Muscle layer of duodenum (tissue), 2 donors: ENCODE results near the gene HOXD13.

Experiments used
- H3K27ac ChIP-seq: one replicate; pipeline ENCODE4 v1.7.0; 2013; ENCODE audit warnings: mild to moderate bottlenecking, low read length
- H3K27me3 ChIP-seq: one replicate; pipeline ENCODE4 v1.7.0; 2013; ENCODE audit warnings: low read depth, mild to moderate bottlenecking, control low read depth, low read length
- H3K36me3 ChIP-seq, 2 donors: one replicate each; pipeline ENCODE4 v1.7.0; 2013; ENCODE audit warnings: low read length in 2 of 2, control low read depth in 1 of 2, mild to moderate bottlenecking in 1 of 2; ENCODE audit not compliant: insufficient read depth in 2 of 2, control insufficient read depth in 1 of 2
- H3K4me1 ChIP-seq, 2 donors: one replicate each; pipeline ENCODE4 v1.7.0; 2013; ENCODE audit warnings: low read length in 2 of 2, mild to moderate bottlenecking in 2 of 2, control low read depth in 1 of 2, moderate library complexity in 1 of 2; ENCODE audit not compliant: insufficient read depth in 2 of 2, control insufficient read depth in 1 of 2
- H3K4me3 ChIP-seq, 2 donors: one replicate each; pipeline ENCODE4 v1.7.0; 2013; ENCODE audit warnings: low read length in 2 of 2, low read depth in 1 of 2, mild to moderate bottlenecking in 1 of 2
- H3K9me3 ChIP-seq, 2 donors: one replicate each; pipeline ENCODE4 v1.7.0; 2013; ENCODE audit warnings: low read length in 2 of 2, control low read depth in 1 of 2, mild to moderate bottlenecking in 1 of 2; ENCODE audit not compliant: control insufficient read depth in 1 of 2
- donor health status: healthy.

HOXD13 gene

DNA sequence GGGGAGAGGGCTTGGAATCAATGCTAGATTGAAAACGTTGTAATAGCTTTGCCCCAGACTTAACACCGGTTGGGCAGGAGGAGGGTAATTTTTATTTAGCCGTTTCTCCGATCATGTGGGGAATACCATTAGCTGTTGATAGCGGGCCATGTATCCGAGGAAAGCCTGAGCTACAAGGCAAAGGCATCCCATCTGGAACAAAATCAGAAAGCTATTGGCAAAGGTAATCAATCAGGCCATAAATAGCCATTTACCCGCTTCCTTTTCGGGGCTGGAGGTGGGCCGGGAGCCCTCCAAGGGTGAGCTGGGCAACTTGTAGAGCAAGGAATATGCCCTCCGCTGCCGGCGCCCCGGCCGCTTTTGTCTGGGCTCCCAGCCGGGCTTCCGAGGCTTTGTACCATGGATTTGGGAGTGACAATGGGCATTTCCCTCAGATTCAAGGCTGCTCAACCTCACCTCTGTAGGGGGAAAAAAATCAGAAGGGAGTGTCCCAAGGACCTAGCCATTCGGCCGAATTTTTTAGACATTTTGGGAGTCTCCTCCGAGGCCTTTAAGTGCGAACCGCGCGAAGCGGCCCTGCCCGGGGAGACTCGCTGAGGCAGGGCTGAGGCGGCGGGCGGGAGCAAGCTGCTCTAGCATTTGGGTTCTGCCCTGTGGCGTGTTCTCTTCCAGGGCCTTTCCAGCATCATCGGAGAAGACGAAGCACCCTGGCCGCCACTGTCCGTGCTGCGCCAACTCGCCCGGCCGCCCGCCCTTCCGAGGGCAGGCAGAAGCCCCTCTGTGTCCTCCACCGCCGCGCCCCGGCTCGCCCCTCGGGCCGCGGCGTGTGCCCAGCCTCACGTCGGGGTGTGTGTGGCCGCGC is 28.9 kb downstream of the HOXD13 start:
- no peak overlapping the region for H3K27ac ChIP-seq
- peaks cover 90% of the 10 kb centered on the region for H3K27me3 ChIP-seq

DNA sequence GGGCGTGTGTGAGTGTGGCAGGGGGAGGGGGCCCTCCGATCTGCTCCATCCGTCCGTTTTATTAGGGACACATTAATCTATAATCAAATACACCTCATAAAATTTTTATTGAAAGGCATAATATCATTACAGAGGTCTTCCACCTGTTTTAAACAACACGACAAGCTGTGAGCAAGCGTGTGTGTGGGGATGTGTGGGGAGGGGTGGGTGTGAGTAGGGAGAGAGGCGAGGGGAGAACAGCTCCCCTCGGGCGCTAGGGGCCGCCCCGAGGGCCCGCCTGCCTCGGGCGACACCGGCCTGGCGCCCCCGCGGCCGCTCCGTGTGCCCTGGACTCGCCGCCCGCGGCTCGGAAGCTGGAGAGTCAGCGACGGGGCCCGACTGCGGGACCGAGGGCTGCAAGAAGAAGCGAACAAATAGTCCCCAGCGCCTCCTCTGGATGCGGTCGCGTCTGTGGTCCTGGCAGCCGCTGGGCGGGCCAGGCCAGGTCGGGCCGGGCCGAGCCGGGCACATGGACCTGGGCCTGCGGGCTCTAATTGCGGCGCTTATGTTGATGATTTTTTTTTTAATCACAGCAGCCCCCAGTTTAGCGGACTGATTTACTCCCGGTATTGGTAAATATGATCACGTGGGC is 29.6 kb downstream of the HOXD13 start:
- no peak overlapping the region for H3K27ac ChIP-seq
- peaks cover 0 to 2% of the 10 kb centered on the region in 2 donors for H3K9me3 ChIP-seq
- peak overlapping the region; percentile 26 to 66 for H3K4me3 ChIP-seq
- no peaks in the 10 kb centered on the region for H3K36me3 ChIP-seq
- peaks cover 0 to 25% of the 10 kb centered on the region in 2 donors for H3K4me1 ChIP-seq
- peaks cover 87% of the 10 kb centered on the region for H3K27me3 ChIP-seq

More for the DNA sequence above, 28.9 kb downstream of the HOXD13 start:
- Histone ChIP-seq H3K4me1 (peaks cover 0 to 27% of the 10 kb centered on the region in 2 donors), H3K4me3 (peak overlapping the region in 1 of 2 donors; percentile 66), H3K9me3 (peaks cover 0 to 2% of the 10 kb centered on the region in 2 donors), H3K36me3 (no peaks in the 10 kb centered on the region)

DNA sequence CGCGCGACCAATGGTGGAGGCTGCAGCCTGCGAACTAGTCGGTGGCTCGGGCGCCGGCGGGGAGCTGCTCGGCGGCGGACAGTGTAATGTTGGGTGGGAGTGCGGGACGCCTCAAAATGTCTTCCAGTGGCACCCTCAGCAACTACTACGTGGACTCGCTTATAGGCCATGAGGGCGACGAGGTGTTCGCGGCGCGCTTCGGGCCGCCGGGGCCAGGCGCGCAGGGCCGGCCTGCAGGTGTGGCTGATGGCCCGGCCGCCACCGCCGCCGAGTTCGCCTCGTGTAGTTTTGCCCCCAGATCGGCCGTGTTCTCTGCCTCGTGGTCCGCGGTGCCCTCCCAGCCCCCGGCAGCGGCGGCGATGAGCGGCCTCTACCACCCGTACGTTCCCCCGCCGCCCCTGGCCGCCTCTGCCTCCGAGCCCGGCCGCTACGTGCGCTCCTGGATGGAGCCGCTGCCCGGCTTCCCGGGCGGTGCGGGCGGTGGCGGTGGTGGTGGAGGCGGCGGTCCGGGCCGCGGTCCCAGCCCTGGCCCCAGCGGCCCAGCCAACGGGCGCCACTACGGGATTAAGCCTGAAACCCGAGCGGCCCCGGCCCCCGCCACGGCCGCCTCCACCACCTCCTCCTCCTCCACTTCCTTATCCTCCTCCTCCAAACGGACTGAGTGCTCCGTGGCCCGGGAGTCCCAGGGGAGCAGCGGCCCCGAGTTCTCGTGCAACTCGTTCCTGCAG is 30.3 kb downstream of the HOXD13 start, which contains the start of gene HOXD9:
Gene HOXD9 (plus strand): TSS at position 37 of the 728 bp plus-strand sequence. CDS start 50 bp downstream, at position 87.
- peaks cover 0 to 2% of the 10 kb centered on the region in 2 donors for H3K9me3 ChIP-seq
- H3K4me1 ChIP-seq = peaks cover 0 to 25% of the 10 kb centered on the region in 2 donors
- peak within 1 kb of the TSS; percentile 26 to 66 for H3K4me3 ChIP-seq
- H3K36me3 ChIP-seq = no peaks in the 10 kb centered on the region
- peaks cover 88% of the 10 kb centered on the region for H3K27me3 ChIP-seq
- H3K27ac ChIP-seq = no peak within 1 kb of the TSS

DNA sequence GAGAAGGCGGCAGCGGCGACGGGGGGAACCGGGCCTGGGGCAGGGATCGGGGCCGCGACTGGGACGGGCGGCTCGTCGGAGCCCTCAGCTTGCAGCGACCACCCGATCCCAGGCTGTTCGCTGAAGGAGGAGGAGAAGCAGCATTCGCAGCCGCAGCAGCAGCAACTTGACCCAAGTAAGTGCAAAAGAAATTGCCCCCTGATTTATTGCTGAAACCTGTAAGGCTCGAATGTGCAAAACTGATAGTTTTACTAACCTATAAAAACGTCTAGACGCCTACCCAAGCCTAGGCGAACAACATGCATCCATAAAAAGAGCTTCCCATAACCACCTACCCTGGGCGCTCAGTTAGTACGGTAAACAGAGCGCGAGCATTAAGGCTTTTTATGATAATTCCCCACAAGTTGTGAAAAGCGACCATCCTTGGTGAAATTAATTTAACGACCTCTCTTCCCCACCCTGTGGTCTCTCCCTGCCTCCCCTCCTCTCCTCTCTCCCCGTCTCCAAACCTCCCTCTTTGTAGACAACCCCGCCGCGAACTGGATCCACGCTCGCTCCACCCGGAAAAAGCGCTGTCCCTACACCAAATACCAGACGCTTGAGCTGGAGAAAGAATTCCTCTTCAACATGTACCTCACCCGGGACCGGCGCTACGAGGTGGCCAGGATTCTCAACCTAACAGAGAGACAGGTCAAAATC is 31.0 kb downstream of the HOXD13 start:
- peaks cover 88% of the 10 kb centered on the region for H3K27me3 ChIP-seq

DNA sequence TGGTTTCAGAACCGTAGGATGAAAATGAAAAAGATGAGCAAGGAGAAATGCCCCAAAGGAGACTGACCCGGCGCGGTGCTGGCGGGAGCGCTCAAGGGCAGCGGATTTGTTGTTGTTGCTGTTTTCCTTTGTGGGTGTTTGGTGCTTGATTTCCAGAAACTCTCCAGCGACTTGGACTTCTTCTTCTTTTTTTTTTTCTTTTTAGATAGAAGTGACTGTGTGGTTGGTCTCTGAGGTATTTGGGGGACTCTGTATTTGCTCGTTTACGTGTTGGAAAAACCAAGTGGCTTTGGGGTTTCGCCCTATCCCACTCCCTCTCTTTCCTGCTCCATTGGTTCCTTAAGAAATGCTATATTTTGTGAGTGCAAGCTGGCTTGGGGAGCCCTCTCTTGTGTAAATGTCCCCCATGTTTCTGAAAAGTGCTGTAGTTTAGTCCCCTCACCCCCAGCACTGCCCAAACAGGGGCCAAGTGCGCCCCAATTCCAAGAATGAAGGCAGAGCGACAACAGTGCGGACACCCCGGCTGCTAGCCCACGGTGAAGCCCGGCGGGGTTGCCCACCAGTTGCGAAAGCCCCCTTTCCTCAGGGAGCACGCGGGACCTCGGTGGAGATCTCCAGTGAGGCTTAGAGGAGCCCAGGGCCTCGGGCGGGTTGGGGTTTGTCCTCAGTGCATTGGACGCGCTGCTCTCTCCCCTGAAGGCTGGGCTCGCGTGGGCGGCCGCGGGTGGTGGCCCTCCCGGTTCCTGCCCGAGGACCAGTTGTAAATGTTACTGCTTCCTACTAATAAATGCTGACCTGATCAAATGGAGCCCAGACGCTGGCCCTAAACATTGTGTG is 31.8 kb downstream of the HOXD13 start:
- H3K4me1 ChIP-seq = peaks cover 0 to 33% of the 10 kb centered on the region in 2 donors
- peaks cover 90% of the 10 kb centered on the region for H3K27me3 ChIP-seq
- no peak overlapping the region for H3K4me3 ChIP-seq
- no peaks in the 10 kb centered on the region for H3K36me3 ChIP-seq
- H3K9me3 ChIP-seq = no peaks in the 10 kb centered on the region
- H3K27ac ChIP-seq = no peak overlapping the region

More for the DNA sequence above, 31.0 kb downstream of the HOXD13 start:
- Histone ChIP-seq H3K4me1 (peaks cover 0 to 25% of the 10 kb centered on the region in 2 donors), H3K9me3 (peaks cover 0 to 2% of the 10 kb centered on the region in 2 donors), H3K36me3 (no peaks in the 10 kb centered on the region), H3K4me3 (peak overlapping the region; percentile 16 to 66), H3K27ac (no peak overlapping the region)

DNA sequence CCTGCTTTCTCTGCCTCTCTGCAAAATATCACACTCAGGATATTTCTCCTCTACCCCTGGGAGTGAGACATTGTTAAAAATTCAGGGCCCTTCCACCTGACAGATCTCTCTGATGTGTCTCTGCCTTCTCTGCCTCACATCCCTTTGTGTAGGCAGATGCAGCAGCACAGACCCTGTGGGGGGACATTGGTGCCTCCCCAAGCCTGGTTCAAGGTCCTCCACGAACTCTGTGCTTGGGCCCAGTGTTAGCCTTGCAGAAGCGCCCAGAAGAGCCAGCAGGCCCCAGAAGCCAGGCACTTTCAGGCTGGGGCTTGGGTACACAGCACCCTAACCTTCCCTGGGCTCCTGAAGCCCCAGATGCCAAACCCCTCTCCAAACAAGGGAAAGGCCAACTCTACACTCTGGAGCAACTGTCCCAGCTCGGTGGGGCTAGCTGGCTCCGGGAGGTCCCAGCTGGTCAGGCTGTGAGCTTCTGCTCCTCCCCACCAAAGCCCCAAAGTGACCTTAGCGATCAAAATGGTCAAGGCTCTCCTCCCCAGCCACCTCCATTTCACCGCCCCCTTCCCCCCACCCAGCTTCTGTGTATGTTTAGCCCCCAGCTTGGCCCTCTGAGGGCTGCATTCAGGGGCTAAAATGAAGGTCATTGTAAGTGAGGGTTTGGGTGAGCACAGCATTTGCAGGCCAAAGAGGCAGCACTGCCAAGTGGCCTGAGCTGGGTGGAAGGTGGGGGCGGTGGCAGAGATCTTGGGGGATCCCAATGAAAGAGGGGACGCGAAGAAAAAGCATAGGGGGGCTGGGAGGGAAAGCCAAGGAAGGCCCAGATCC is 32.6 kb downstream of the HOXD13 start:
- Histone ChIP-seq H3K36me3 (no peaks in the 10 kb centered on the region), H3K27ac (no peak overlapping the region), H3K4me3 (no peak overlapping the region), H3K4me1 (peaks cover 0 to 35% of the 10 kb centered on the region in 2 donors), H3K9me3 (no peaks in the 10 kb centered on the region), H3K27me3 (peaks cover 83% of the 10 kb centered on the region)

DNA sequence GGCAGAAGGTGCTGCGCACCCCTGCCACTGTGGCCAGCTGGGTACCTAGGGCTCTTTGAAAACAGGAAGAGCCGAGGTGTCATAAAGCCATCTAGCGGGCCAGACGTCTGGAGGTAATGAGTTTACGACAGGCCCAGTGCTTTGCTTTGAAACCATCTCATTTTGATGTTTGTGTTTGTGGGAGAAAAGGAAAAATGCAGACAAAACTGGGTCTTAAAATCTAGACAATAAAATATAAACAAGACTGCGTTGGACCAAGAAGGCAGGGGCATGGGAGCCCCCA is 33.2 kb downstream of the HOXD13 start:
- Histone ChIP-seq H3K36me3 (no peaks in the 10 kb centered on the region), H3K27ac (no peak overlapping the region), H3K9me3 (no peaks in the 10 kb centered on the region), H3K27me3 (peaks cover 80% of the 10 kb centered on the region), H3K4me1 (peaks cover 0 to 41% of the 10 kb centered on the region in 2 donors), H3K4me3 (no peak overlapping the region)

DNA sequence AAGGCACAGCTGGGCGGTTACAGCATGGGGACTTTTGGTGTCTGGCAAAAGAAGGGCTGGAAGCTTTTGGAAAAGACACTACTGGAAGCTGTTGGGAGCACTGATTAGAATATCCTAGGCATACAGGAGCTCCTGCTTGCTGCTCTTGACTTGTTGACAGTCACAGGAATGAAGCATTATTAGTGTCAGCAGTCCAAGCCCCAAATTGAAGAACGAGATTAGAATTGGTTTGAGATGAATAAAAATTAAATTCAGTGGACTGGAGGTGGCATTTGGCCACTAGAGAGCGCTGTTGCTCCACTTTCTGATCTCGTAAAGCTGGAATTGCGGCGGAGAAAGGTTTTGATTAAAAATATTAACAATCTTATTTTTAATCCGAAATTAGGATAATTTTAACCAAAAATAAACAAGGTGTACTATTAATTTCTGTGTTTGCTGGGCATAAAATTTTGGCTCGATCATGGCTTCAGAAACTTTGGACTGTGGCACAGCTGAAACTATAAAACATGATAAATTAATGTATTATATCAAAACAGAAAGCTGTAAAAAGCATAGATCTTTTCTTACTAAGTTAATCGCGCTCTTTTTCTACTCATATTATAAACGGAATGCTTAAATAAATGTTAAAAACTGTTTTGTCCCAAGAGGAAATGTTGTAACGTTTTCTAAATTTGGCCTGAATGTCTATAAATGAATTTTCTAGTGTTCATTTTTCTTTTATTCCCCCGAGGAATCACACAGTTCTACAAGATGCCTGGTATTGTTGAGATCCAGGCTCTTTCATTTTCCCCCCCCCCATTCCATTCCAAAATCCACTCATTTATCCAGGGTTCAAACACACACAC is 34.6 kb downstream of the HOXD13 start:
- Histone ChIP-seq H3K27ac (no peak overlapping the region), H3K4me3 (no peak overlapping the region), H3K9me3 (no peaks in the 10 kb centered on the region), H3K27me3 (peaks cover 78% of the 10 kb centered on the region), H3K4me1 (peaks cover 0 to 29% of the 10 kb centered on the region in 2 donors), H3K36me3 (no peaks in the 10 kb centered on the region)

DNA sequence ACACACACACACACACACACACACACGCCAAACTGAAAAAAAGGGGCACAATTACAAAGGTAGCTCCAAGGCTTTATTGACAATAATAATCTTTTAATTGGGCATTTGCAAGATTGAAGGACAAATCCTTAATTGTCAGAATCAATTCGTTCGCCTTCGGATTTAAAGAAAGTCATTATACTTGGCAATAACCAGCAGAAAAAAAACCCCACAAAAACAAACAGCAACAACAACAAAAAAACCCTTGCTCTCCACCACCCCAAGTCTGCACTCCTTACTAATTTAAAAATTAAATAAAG is 35.2 kb downstream of the HOXD13 start:
- H3K27me3 ChIP-seq = peaks cover 81% of the 10 kb centered on the region
- H3K4me1 ChIP-seq = peaks cover 0 to 24% of the 10 kb centered on the region in 2 donors
- H3K36me3 ChIP-seq = no peaks in the 10 kb centered on the region
- no peaks in the 10 kb centered on the region for H3K9me3 ChIP-seq
- H3K27ac ChIP-seq = no peak overlapping the region
- no peak overlapping the region for H3K4me3 ChIP-seq
